ENCODE measurements around the gene PHKB. TPM values are rescaled to one million over a fixed set of nuclear protein-coding genes. Genes with fewer than 3 reads are reported as not detected.

The PHKB gene
- polyA plus RNA-seq, 1 experiment, result 78.7 TPM

GRCh38 chr16:47699106-47699505, 238.0 kb downstream of the PHKB start:
- ChIA-PET CTCF (interaction anchor here (0.5 to 0.7 kb wide), 2 partner anchors 9 to 398 kb away, joined by 3 read pairs; no protein-coding TSS in a partner anchor), POLR2A (no interaction called here)
- TF ChIP-seq, protein P1, sequence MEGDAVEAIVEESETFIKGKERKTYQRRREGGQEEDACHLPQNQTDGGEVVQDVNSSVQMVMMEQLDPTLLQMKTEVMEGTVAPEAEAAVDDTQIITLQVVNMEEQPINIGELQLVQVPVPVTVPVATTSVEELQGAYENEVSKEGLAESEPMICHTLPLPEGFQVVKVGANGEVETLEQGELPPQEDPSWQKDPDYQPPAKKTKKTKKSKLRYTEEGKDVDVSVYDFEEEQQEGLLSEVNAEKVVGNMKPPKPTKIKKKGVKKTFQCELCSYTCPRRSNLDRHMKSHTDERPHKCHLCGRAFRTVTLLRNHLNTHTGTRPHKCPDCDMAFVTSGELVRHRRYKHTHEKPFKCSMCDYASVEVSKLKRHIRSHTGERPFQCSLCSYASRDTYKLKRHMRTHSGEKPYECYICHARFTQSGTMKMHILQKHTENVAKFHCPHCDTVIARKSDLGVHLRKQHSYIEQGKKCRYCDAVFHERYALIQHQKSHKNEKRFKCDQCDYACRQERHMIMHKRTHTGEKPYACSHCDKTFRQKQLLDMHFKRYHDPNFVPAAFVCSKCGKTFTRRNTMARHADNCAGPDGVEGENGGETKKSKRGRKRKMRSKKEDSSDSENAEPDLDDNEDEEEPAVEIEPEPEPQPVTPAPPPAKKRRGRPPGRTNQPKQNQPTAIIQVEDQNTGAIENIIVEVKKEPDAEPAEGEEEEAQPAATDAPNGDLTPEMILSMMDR (IDR thresholded peaks at IDR 0.05; ENCODE audit: low read depth, low read length), result no peak

DNA sequence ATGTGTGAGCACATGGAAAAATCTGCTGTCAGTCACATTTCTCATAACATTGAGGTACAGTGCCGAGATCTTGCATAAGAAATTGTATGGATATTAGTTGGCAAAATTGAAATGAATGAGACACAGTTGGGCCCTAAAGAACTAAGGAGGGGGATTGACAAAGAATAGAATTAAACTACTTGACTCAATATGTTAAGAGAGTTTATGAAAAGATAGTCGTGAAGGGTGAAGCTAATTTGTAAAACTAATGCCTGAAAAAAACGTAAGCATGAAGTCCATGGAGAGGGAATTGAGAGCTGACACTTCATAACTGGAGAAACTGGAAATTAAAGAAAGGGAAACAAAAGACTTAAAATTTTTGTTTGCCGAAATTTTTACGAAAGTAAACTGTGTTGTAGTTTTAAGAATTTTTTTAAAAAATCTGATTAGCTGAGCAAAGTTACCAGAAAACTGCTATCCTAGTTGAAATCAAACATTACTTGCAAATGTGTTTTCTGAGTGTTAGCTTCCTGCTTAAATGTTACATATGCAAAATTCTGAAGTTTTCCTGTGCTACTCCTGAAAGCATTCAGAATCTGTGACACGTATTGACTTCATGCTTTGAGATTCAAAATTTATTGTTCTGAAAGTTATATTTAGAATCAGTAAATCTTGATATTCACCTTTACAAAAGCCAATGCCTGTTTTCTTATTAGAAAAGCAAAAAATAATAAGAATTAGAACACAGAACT, 239.9 kb downstream of the PHKB start:
- H3K27ac ChIP-seq (ENCODE audit: low read depth, low read length), result no peak overlapping the region
- no peaks in the 10 kb centered on the region for H3K9me3 ChIP-seq (ENCODE audit: control insufficient read depth, insufficient read depth, low read length)
- no peak for DNase-seq (ENCODE audit: low read depth, low spot score)
- POLR2A ChIA-PET, result no interaction called here
- CTCF ChIA-PET, result interaction anchor here (0.7 to 1.9 kb wide), 2 partner anchors 372 to 559 kb away, joined by 3 to 7 read pairs; no protein-coding TSS in a partner anchor
- TF ChIP-seq, protein P1 (IDR thresholded peaks at IDR 0.05; ENCODE audit: low read depth, low read length), result no peak
- no peak overlapping the region for H3K4me3 ChIP-seq (ENCODE audit: low read depth, low read length)
- no peaks in the 10 kb centered on the region for H3K27me3 ChIP-seq (ENCODE audit: control insufficient read depth, insufficient read depth, low read length)

More at GRCh38 chr16:47699106-47699505, 238.0 kb downstream of the PHKB start:
- no peaks in the 10 kb centered on the region for H3K9me3 ChIP-seq (ENCODE audit: control insufficient read depth, insufficient read depth, low read length)
- no peak overlapping the region for H3K27ac ChIP-seq (ENCODE audit: low read depth, low read length)
- no peak overlapping the region for H3K4me3 ChIP-seq (ENCODE audit: low read depth, low read length)
- no peaks in the 10 kb centered on the region for H3K27me3 ChIP-seq (ENCODE audit: control insufficient read depth, insufficient read depth, low read length)
- no peak for DNase-seq (ENCODE audit: low read depth, low spot score)

GRCh38 chr16:47705266-47705665, 244.1 kb downstream of the PHKB start:
- Histone ChIP-seq H3K9me3 (ENCODE audit: control insufficient read depth, insufficient read depth, low read length) (no peaks in the 10 kb centered on the region), H3K27me3 (ENCODE audit: control insufficient read depth, insufficient read depth, low read length) (no peaks in the 10 kb centered on the region), H3K4me3 (ENCODE audit: low read depth, low read length) (no peak overlapping the region), H3K27ac (ENCODE audit: low read depth, low read length) (no peak overlapping the region)
- TF ChIP-seq, protein P1 (IDR thresholded peaks at IDR 0.05; ENCODE audit: low read depth, low read length), result no peak
- POLR2A ChIA-PET, result no interaction called here
- CTCF ChIA-PET, result no interaction called here
- no peak for DNase-seq (ENCODE audit: low read depth, low spot score)

DNA sequence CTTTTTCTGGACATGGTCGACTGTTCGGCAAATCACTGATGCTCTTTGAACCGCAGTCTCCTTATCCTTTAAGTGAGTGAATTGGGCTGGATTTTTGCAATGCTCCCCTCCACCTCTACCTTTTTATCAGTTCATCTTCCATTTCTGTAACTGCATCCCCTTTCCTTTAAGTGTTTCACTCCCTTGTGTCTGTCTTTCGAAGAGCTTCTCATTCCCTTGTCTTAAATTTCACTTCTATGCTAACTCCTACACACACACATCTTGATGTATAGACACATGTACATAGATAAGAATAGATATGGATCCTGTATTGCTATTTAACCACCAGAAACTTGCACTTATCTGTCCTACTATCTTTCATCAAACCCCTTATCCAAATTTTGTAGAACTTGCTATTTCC, 250.7 kb downstream of the PHKB start:
- CTCF ChIA-PET, result no interaction called here
- H3K9me3 ChIP-seq (ENCODE audit: control insufficient read depth, insufficient read depth, low read length), result no peaks in the 10 kb centered on the region; the same call in 1 of the 2 replicates
- H3K27ac ChIP-seq (ENCODE audit: low read depth, low read length), result no peak overlapping the region
- POLR2A ChIA-PET, result no interaction called here
- TF ChIP-seq, protein P1 (IDR thresholded peaks at IDR 0.05; ENCODE audit: low read depth, low read length), result no peak
- no peaks in the 10 kb centered on the region for H3K27me3 ChIP-seq (ENCODE audit: control insufficient read depth, insufficient read depth, low read length)
- no peak for DNase-seq (ENCODE audit: low read depth, low spot score)
- no peak overlapping the region for H3K4me3 ChIP-seq (ENCODE audit: low read depth, low read length)
